SK-N-MC (cell line): ENCODE data around the gene RGN.

Experiments
- DNase-seq: peaks from one replicate; pipeline ENCODE4 v3.0.0-alpha.2; 2011; ENCODE audit warnings: low read depth, low spot score
- H3K27ac ChIP-seq: fragments of 200-600 bp; sonication (generic); 2 replicates; pipeline ENCODE4 v1.5.1; 2016; ENCODE audit warnings: mixed run types
- H3K36me3 ChIP-seq: fragments of 200-600 bp; sonication (generic); 2 replicates; pipeline ENCODE4 v1.6.1; 2017; ENCODE audit warnings: antibody characterized with exemption, low read length, mixed read lengths; ENCODE audit not compliant: insufficient read depth
- H3K4me3 ChIP-seq: fragments of 200-600 bp; sonication (generic); 2 replicates; pipeline ENCODE4 v1.5.1; 2016
- H3K9ac ChIP-seq: fragments of 200-600 bp; sonication (generic); 2 replicates; pipeline ENCODE4 v1.8.0; 2017; ENCODE audit warnings: mixed run types, mixed read lengths; ENCODE audit not compliant: insufficient read length
- H3K9me3 ChIP-seq: fragments of 200-600 bp; sonication (generic); 2 replicates; pipeline ENCODE4 v1.6.1; 2017; ENCODE audit warnings: low read depth, mild to moderate bottlenecking, antibody characterized with exemption, low read length, moderate library complexity, mixed read lengths
- EZH2 ChIP-seq: fragments of 200-600 bp; sonication (generic); IDR thresholded peaks from one replicate; pipeline ENCODE4 v1.6.1; 2017; ENCODE audit warnings: antibody characterized with exemption
- FOXP2 ChIP-seq: optimal IDR thresholded peaks from 2 replicates; pipeline ENCODE3; 2011; ENCODE audit warnings: mild to moderate bottlenecking, moderate library complexity; ENCODE audit not compliant: insufficient read depth; ENCODE audit errors: extremely low read length, control extremely low read depth
- POLR2AphosphoS5 ChIP-seq: IDR thresholded peaks from 2 replicates; pipeline ENCODE4 v1.6.1; 2012; ENCODE audit warnings: mild to moderate bottlenecking, low read depth, low read length, borderline replicate concordance

The RGN gene

GRCh38 chrX:47078129-47079043 is at the start of gene RGN:
TSS of gene RGN (plus strand) at chrX:47078443. CDS start at chrX:47081145, 2,702 bp downstream.
- Histone ChIP-seq H3K4me3 (no peak within 1 kb of the TSS), H3K27ac (no peak within 1 kb of the TSS), H3K9ac (no peak within 1 kb of the TSS), H3K9me3 (no peaks in the 10 kb centered on the region), H3K36me3 (no peaks in the 10 kb centered on the region)
- no peak for TF ChIP-seq POLR2AphosphoS5
- TF ChIP-seq FOXP2: no peak
- TF ChIP-seq EZH2: no peak
- no peak for DNase-seq

GRCh38 chrX:47030339-47030738 is 47.9 kb upstream of the RGN start:
- no peaks in the 10 kb centered on the region for H3K36me3 ChIP-seq
- no peak overlapping the region for H3K9ac ChIP-seq
- H3K9me3 ChIP-seq: no peaks in the 10 kb centered on the region
- H3K4me3 ChIP-seq: no peak overlapping the region
- TF ChIP-seq POLR2AphosphoS5: no peak
- DNase-seq: peak; percentile 69
- H3K27ac ChIP-seq: no peak overlapping the region

- no peaks in the 10 kb centered on the region for H3K9me3 ChIP-seq
- H3K4me3 ChIP-seq: no peak overlapping the region
- no peak overlapping the region for H3K9ac ChIP-seq
- TF ChIP-seq POLR2AphosphoS5: no peak
- TF ChIP-seq EZH2: no peak
- no peak for DNase-seq
- peaks cover 2% of the 10 kb centered on the region; the same call in 1 of the 2 replicates for H3K36me3 ChIP-seq
- H3K27ac ChIP-seq: no peak overlapping the region
These were observed 30.3 kb upstream of the RGN start for GRCh38 chrX:47047989-47048388.

- Histone ChIP-seq H3K9me3 (no peaks in the 10 kb centered on the region), H3K36me3 (no peaks in the 10 kb centered on the region), H3K4me3 (no peak overlapping the region), H3K27ac (no peak overlapping the region), H3K9ac (no peak overlapping the region)
- no peak for DNase-seq
- TF ChIP-seq EZH2: no peak
- no peak for TF ChIP-seq FOXP2
- no peak for TF ChIP-seq POLR2AphosphoS5
These were observed 18.9 kb upstream of the RGN start for GRCh38 chrX:47059142-47059874.

- H3K9me3 ChIP-seq: no peaks in the 10 kb centered on the region
- H3K9ac ChIP-seq: no peak overlapping the region
- no peak for DNase-seq
- H3K36me3 ChIP-seq: no peaks in the 10 kb centered on the region
- H3K27ac ChIP-seq: no peak overlapping the region
- no peak for TF ChIP-seq EZH2
- no peak for TF ChIP-seq POLR2AphosphoS5
- TF ChIP-seq FOXP2: no peak
- H3K4me3 ChIP-seq: no peak overlapping the region
These were observed 17.5 kb upstream of the RGN start for GRCh38 chrX:47060708-47061107.

GRCh38 chrX:47061238-47061919 is 16.9 kb upstream of the RGN start:
- Histone ChIP-seq H3K4me3 (no peak overlapping the region), H3K9ac (no peak overlapping the region), H3K9me3 (no peaks in the 10 kb centered on the region), H3K27ac (no peak overlapping the region), H3K36me3 (no peaks in the 10 kb centered on the region)
- no peak for DNase-seq
- TF ChIP-seq POLR2AphosphoS5 (no peak), FOXP2 (no peak)

GRCh38 chrX:47063179-47063578 is 15.1 kb upstream of the RGN start:
- H3K9ac ChIP-seq: no peak overlapping the region
- no peak overlapping the region for H3K4me3 ChIP-seq
- TF ChIP-seq EZH2: no peak
- TF ChIP-seq FOXP2: no peak
- no peak for TF ChIP-seq POLR2AphosphoS5
- no peaks in the 10 kb centered on the region for H3K9me3 ChIP-seq
- no peaks in the 10 kb centered on the region for H3K36me3 ChIP-seq
- no peak for DNase-seq
- H3K27ac ChIP-seq: no peak overlapping the region

GRCh38 chrX:47068214-47068613 is 10.0 kb upstream of the RGN start:
- no peak overlapping the region for H3K4me3 ChIP-seq
- TF ChIP-seq FOXP2 (no peak), POLR2AphosphoS5 (no peak), EZH2 (no peak)
- H3K36me3 ChIP-seq: no peaks in the 10 kb centered on the region
- H3K27ac ChIP-seq: no peak overlapping the region
- no peak for DNase-seq
- H3K9me3 ChIP-seq: no peaks in the 10 kb centered on the region
- H3K9ac ChIP-seq: no peak overlapping the region
